Sigmoid colon (tissue), 4 donors: ENCODE data around the gene RRP9.

Experiments
- CTCF ChIP-seq, 4 experiments: fragments of 450-650 bp in 3 of 4; fragments of 200-600 bp in 1 of 4; IDR thresholded peaks; one replicate each; pipeline ENCODE4 v1.5.1; 2016 to 2019; ENCODE audit warnings: antibody characterized with exemption in 4 of 4, mild to moderate bottlenecking in 3 of 4, moderate library complexity in 2 of 4
- POLR2AphosphoS5 ChIP-seq, 4 donors: sonication (generic); formaldehyde crosslinking; IDR thresholded peaks; one replicate each; pipeline ENCODE4 v1.6.1; 2017; ENCODE audit warnings: antibody characterized with exemption in 4 of 4

- no peak for TF ChIP-seq POLR2AphosphoS5 (IDR thresholded peaks at IDR 0.05)
- no peak for TF ChIP-seq CTCF (IDR thresholded peaks at IDR 0.05)
These were observed 26.6 kb upstream of the RRP9 start for GRCh38 chr3:51968170-51968775.
